Left lung (tissue), 10 donors: ENCODE data around the gene SPEN. TPM values are rescaled to one million over a fixed set of nuclear protein-coding genes. Genes with fewer than 3 reads are reported as not detected.
"Not testable (repeated sequence)": the region's sequence is repeated elsewhere in the genome, so short reads cannot be mapped to it uniquely, and the experiment has no call there.

Experiments used
- ATAC-seq: fragments of 200-7000 bp; cut with Tn5 transposase; one replicate; pipeline ENCODE4 v1.9.1; 2020; ENCODE audit warnings: moderate library complexity
- DNase-seq, 4 donors: peaks; one replicate each; pipeline ENCODE4 v3.0.0-alpha.2; 2013 to 2020
- H3K27ac ChIP-seq, 2 donors: fragments of 200-600 bp; sonication (generic) in 1 of 2; one replicate each; pipeline versions ENCODE4 v1.5.0 to v1.8.0; 2020 to 2021
- H3K27me3 ChIP-seq, 2 donors: fragments of 200-600 bp; sonication (generic) in 1 of 2; one replicate each; pipeline versions ENCODE4 v1.5.0 to v1.8.0; 2020 to 2021
- H3K36me3 ChIP-seq, 2 donors: fragments of 200-600 bp; sonication (generic) in 1 of 2; one replicate each; pipeline versions ENCODE4 v1.5.0 to v1.8.0; 2020 to 2021
- H3K4me1 ChIP-seq, 2 donors: fragments of 200-600 bp; one replicate each; pipeline ENCODE4 v1.8.0; 2021
- H3K4me3 ChIP-seq, 2 donors: fragments of 200-600 bp; sonication (generic) in 1 of 2; one replicate each; pipeline versions ENCODE4 v1.5.0 to v1.8.0; 2020 to 2021; ENCODE audit warnings: mild to moderate bottlenecking in 1 of 2
- H3K9me3 ChIP-seq, 2 donors: fragments of 200-600 bp; sonication (generic) in 1 of 2; one replicate each; pipeline versions ENCODE4 v1.5.0 to v1.8.0; 2020 to 2021
- CTCF ChIP-seq, 2 donors: fragments of 200-600 bp; sonication (generic) in 1 of 2; IDR thresholded peaks; one replicate each; pipeline versions ENCODE4 v1.5.0 to v1.8.0; 2021; ENCODE audit warnings: antibody characterized with exemption in 2 of 2
- intact Hi-C, 2 donors: fragments of 100-400 bp; cut with DNase I; formaldehyde crosslinking; loops; one replicate each; pipeline versions ENCODE4 v1.11.2 to v1.14.2; 2022
- polyA plus RNA-seq, 6 donors: library from polyadenylated mRNA; unstranded; fragments of 120-200 nt; gene quantifications; one replicate each; pipeline ENCODE4 v1.2.1, GENCODE V29; 2013; ENCODE audit not compliant: insufficient read length in 6 of 6
- total RNA-seq, 2 donors: library from RNA; stranded (reverse); fragmentation: NEBNext Ultra II Directional; extraction: Animal tissue kit (Norgen Biotek cat#: 25700); gene quantifications; one replicate each; pipeline ENCODE4 v1.2.1, GENCODE V29; 2021
- donor health status: DM: no; HTN: yes; CAD: no.
- donor health status: DM: no; HTN: no; CAD: no.

Gene SPEN
- total and polyA plus RNA-seq, 8 donors: 37.2 to 71.4 (median 63.3) TPM

DNA sequence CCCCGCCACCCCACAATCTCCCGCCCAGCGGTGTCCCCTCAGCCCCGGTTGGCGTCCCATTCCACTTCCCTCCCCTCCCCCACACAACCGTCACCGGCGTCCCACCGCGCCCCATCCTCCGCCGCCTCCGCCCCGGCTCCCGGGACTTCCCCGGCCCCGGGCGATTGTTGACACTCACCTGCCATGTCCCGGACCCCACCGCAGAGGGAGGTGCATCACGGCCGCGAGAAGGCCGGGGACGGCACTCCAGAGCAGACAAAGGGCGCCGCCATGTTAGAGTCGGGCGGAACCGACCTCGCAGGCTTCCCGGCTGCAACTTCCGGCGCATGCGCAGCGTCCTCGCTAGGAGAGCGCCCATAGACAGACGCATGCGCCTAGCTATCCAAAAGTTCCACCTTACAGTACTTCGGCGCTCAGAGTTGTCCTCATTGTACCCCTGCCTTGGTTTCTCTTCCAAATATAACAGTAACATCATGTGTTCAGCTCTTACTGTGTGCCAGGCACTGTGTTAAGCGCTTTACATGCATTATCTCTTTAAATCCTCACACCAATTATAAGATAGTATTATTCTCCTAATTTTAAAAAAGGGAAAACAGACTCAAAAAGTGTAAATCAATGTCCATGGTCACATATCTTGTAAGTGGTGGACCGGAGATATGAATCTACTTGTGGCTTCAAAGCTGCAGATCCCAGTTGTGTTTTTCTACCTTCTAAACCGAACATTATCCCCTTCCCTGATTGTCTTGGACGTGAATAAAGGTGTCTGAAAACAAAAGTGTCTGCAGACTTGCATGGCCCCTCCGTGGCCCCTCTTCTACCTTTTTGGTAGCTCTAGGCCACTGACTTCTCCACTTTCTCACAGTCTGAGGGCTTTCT is 128.5 kb downstream of the SPEN start, which contains the start of gene ZBTB17:
ZBTB17 (minus strand) TSS at position 297 of the 876 bp plus-strand sequence. CDS start 27,606 bp downstream, outside the sequence.
- Histone ChIP-seq H3K4me1 (peaks cover 6 to 27% of the 10 kb centered on the region in 2 donors), H3K27ac (peak within 1 kb of the TSS; percentile 45 to 77), H3K9me3 (no peaks in the 10 kb centered on the region), H3K4me3 (peak within 1 kb of the TSS; percentile 74 to 89), H3K36me3 (peaks cover 5 to 20% of the 10 kb centered on the region in 2 donors), H3K27me3 (no peaks in the 10 kb centered on the region)
- DNase-seq: peak; percentile 90 to 97 (median 95)
- peak; percentile 99 for ATAC-seq
- no peak for TF ChIP-seq CTCF (IDR thresholded peaks at IDR 0.05)
- intact Hi-C loops: no loop called here

- DNase-seq, H3K27ac ChIP-seq, H3K27me3 ChIP-seq, H3K9me3 ChIP-seq, H3K36me3 ChIP-seq, ATAC-seq, H3K4me3 ChIP-seq, intact Hi-C loops: not testable (repeated sequence)
- peaks cover 6 to 22% of the 10 kb centered on the region in 2 donors for H3K4me1 ChIP-seq
Observed at GRCh38 chr1:15977947-15978346, 130.4 kb downstream of the SPEN start.

- ATAC-seq (no peak), DNase-seq (no peak)
- Histone ChIP-seq H3K27ac (no peak overlapping the region), H3K4me1 (peaks cover 0 to 6% of the 10 kb centered on the region in 2 donors), H3K4me3 (no peak overlapping the region), H3K36me3 (no peaks in the 10 kb centered on the region), H3K9me3 (no peaks in the 10 kb centered on the region), H3K27me3 (no peaks in the 10 kb centered on the region)
- intact Hi-C loops: no loop called here
- no peak for TF ChIP-seq CTCF (IDR thresholded peaks at IDR 0.05)
Observed at GRCh38 chr1:15981679-15982078, 134.2 kb downstream of the SPEN start.

- Histone ChIP-seq H3K9me3 (no peaks in the 10 kb centered on the region), H3K27ac (no peak overlapping the region), H3K4me3 (no peak overlapping the region), H3K4me1 (peaks cover 0 to 6% of the 10 kb centered on the region in 2 donors), H3K36me3 (no peaks in the 10 kb centered on the region), H3K27me3 (no peaks in the 10 kb centered on the region)
- DNase-seq (no peak), ATAC-seq (no peak)
- TF ChIP-seq CTCF (IDR thresholded peaks at IDR 0.05): no peak
- intact Hi-C loops: no loop called here
Observed at GRCh38 chr1:15983275-15983674, 135.8 kb downstream of the SPEN start.

GRCh38 chr1:15985611-15986297 is 138.2 kb downstream of the SPEN start:
- no peak for TF ChIP-seq CTCF (IDR thresholded peaks at IDR 0.05)
- DNase-seq (no peak), ATAC-seq (no peak)
- no peaks in the 10 kb centered on the region for H3K27me3 ChIP-seq
- H3K4me3 ChIP-seq: no peak overlapping the region
- H3K27ac ChIP-seq: no peak overlapping the region
- no peaks in the 10 kb centered on the region for H3K9me3 ChIP-seq
- peaks cover 0 to 6% of the 10 kb centered on the region in 2 donors for H3K4me1 ChIP-seq
- intact Hi-C loops: no loop called here
- H3K36me3 ChIP-seq: no peaks in the 10 kb centered on the region
